NCI-H2196 treated with DMSO at 0.1 percent for 48 hours (cell line): ENCODE data around the gene VEGFA.

Source experiments
- DNase-seq: peaks from one replicate; lab custom pipeline; 2025; ENCODE audit not compliant: unreplicated experiment; lab: John Stamatoyannopoulos, UW

Gene VEGFA

DNA sequence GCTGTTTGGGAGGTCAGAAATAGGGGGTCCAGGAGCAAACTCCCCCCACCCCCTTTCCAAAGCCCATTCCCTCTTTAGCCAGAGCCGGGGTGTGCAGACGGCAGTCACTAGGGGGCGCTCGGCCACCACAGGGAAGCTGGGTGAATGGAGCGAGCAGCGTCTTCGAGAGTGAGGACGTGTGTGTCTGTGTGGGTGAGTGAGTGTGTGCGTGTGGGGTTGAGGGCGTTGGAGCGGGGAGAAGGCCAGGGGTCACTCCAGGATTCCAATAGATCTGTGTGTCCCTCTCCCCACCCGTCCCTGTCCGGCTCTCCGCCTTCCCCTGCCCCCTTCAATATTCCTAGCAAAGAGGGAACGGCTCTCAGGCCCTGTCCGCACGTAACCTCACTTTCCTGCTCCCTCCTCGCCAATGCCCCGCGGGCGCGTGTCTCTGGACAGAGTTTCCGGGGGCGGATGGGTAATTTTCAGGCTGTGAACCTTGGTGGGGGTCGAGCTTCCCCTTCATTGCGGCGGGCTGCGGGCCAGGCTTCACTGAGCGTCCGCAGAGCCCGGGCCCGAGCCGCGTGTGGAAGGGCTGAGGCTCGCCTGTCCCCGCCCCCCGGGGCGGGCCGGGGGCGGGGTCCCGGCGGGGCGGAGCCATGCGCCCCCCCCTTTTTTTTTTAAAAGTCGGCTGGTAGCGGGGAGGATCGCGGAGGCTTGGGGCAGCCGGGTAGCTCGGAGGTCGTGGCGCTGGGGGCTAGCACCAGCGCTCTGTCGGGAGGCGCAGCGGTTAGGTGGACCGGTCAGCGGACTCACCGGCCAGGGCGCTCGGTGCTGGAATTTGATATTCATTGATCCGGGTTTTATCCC, at the start of gene VEGFA:
Gene VEGFA (plus strand): TSS at position 686 of the 846 bp plus-strand sequence.
- DNase-seq, result peak; percentile 62

DNA sequence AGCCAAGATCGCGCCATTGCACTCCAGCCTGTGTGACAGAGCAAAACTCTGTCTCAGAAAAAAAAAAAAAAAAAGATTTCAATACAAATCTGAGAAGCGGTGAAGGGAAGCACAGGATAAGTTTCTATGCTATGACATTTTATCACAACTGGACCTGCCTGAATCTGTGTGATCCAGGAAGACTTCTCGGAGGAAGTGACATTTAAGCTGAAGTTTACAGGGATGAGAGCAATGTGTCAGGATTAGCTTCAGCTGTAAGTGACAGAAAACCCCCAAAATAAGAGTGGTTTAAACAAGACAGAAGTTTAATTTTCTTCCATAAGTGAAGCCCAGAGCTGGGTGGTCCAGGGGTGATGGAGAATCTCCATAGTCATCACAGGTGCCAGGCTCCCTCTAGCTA, 49.0 kb upstream of the VEGFA start:
- DNase-seq, result no peak

DNA sequence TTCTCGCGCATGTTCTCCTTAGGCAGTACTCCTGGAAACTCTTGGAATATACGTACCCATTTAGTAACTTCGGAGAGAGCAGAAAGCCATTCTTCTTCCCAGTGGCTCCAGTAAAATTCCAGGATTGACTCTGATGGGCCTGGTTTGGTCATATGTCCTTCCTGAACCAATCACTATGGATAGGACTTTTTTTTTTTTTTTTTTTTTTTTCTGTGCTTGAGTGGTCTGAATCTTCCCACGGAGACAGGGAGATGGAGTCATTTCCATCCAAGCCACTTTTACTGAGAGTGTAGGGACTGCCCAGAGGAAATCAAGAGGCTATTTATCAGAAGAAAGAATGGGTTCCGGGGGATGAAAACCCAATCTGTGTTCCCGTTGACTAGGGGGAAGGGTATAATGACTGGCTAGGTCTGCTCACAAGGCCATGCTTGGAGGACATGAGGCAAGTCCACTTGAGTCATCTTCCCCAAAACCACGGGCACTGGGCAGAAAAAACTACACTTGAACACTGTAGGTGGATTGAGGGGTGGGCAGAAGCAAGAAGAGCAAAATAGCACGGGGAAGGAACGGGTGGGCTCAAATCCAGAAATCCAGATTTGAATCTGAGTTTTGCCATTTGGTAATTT, 47.0 kb upstream of the VEGFA start:
- no peak for DNase-seq

- DNase-seq, result peak; percentile 10
Observed at GRCh38 chr6:43723737-43724295, 46.2 kb upstream of the VEGFA start.

GRCh38 chr6:43724354-43724753, 45.7 kb upstream of the VEGFA start:
- no peak for DNase-seq

GRCh38 chr6:43724914-43725642, 44.9 kb upstream of the VEGFA start:
- peak; percentile 46 for DNase-seq

GRCh38 chr6:43725643-43726580, 44.1 kb upstream of the VEGFA start:
- DNase-seq, result no peak

- no peak for DNase-seq
Observed at GRCh38 chr6:43727634-43728033, 42.4 kb upstream of the VEGFA start.

- DNase-seq, result no peak
Observed at GRCh38 chr6:43728586-43728985, 41.4 kb upstream of the VEGFA start.

- no peak for DNase-seq
Observed at GRCh38 chr6:43729537-43729936, 40.5 kb upstream of the VEGFA start.

- no peak for DNase-seq
Observed at GRCh38 chr6:43730634-43731033, 39.4 kb upstream of the VEGFA start.

GRCh38 chr6:43733471-43734293, 36.3 kb upstream of the VEGFA start:
- DNase-seq, result no peak

- no peak for DNase-seq
Observed at GRCh38 chr6:43734294-43734665, 35.7 kb upstream of the VEGFA start.

DNA sequence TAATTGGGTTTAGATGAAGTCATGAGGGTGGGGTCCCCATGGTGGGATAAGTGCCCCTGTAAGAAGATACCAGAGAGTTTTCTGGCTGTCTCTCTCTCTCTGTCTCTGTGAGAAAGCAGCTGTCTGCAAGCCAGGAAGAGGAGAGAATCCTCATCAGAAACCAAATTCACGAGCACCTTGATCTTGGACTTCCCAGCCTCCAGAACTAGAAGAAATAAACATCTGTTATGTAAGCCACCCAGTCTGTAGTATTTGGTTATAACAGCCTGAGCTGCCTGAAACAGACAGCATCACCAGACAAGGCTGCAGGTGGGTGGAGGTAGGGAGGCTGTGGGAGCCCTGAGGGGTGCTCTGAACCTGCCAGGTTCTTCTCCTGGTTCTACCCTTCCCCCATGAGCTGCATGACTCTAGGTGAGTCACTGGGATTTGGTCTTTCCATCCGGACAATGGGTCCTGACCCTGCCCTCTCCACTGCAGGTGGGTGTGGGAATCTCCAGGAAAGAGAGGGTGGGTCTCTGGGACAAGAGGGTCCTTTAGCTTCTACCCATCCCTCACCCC, 34.3 kb upstream of the VEGFA start:
- DNase-seq, result no peak

GRCh38 chr6:43736211-43736786, 33.7 kb upstream of the VEGFA start:
- no peak for DNase-seq

DNA sequence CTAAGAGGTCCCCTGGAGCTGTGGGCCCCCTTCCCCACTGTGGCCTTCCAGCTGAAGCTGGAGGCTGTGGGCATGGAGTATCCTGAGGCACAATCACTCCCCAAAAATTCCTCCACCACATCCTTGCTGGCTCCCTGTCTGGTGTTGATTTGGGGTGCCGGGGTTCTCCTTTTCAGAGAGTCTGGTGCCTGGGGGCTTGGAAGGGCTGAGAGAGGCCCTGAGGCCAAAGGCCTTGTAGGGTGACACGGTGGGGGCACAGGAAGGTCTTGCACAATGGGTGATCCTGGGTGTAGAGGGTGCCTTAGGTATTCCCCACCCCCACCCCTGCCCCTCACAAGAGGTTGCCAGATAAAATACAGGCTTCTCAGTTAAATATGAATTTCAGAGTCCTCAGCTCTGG, 33.2 kb upstream of the VEGFA start:
- DNase-seq, result no peak

DNA sequence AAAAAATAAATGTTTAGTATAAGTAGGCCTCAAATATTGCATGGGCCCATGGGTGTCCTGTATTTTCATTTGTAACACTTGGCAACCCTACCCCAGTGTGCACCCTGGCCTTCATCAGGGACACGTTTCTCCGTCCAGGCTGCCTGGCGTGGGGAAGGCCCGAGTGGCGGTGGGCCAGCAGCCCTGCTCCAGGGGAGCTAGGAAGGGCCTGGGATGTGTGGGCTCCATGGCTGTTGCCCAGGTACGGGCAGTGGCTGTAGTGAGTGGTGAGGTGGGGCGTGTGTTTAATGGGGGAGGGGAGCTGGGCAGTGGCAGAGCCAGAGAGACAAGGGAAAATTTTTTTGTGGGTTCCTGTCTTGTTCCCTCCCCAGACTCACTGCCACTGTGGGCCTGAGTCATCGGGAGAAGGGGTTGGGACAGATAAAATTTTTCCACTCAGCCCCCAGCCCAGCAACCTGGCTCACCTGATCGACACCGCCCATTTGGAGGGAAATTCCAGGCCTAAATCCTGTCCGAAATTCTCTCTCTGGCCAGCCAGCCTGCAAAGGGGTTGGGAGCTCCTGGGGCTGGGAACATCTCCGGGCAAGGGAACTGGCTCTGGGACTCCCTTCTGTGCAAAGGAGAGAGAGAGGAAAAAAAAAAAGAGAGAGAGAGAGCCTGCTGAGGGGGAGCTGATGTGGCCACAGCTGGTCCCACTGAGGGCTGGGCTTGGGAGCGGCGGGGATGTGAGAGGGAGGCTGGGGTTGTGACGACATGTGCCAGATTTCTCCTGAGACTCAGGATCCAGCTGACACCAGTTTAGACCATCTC, 32.5 kb upstream of the VEGFA start:
- no peak for DNase-seq

DNA sequence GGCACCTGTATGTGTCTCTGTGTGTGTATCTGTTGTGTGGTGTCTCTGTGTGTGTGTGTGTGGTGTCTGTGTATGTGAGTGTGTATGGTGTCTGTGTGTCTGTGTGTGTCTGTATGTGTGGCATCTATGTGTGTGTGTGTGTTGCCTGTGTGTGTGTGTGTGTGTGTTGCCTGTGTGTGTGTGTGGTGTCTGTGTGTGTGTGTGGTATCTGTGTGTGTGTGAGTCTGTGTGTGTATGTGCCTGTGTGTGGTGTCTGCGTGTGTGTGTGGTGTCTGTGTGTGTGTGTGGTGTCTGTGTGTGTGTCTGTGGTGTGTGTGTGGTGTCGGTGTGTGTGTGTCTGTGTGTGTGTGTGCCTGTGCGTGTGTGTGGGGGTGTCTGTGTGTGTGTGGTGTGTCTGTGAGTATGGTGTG, 31.7 kb upstream of the VEGFA start:
- no peak for DNase-seq
